ENCODE measurements around the gene MMP17.
"Not testable (repeated sequence)": the region's sequence is repeated elsewhere in the genome, so short reads cannot be mapped to it uniquely, and the experiment has no call there.

MMP17 gene

GRCh38 chr12:131867471-131867870 lies 39.3 kb downstream of the MMP17 start:
- DNase-seq, result no peak

- DNase-seq, result no peak
These were observed 39.9 kb downstream of the MMP17 start for GRCh38 chr12:131867891-131868675.

- DNase-seq, result no peak
These were observed 41.8 kb downstream of the MMP17 start for GRCh38 chr12:131869871-131870418.

GRCh38 chr12:131871677-131872076 lies 43.5 kb downstream of the MMP17 start:
- DNase-seq, result no peak

GRCh38 chr12:131872154-131873051 lies 44.2 kb downstream of the MMP17 start:
- DNase-seq, result no peak

- no peak for DNase-seq
These were observed 45.1 kb downstream of the MMP17 start for GRCh38 chr12:131873293-131873692.

GRCh38 chr12:131874972-131875371 lies 46.8 kb downstream of the MMP17 start:
- DNase-seq, result not testable (repeated sequence)

- not testable (repeated sequence) for DNase-seq
These were observed 49.0 kb downstream of the MMP17 start for GRCh38 chr12:131877216-131877615.

GRCh38 chr12:131878436-131878835 lies 50.2 kb downstream of the MMP17 start:
- not testable (repeated sequence) for DNase-seq

- DNase-seq, result no peak
These were observed 54.8 kb downstream of the MMP17 start for GRCh38 chr12:131882804-131883520.

- no peak for DNase-seq
These were observed 55.3 kb downstream of the MMP17 start for GRCh38 chr12:131883521-131883900.

GRCh38 chr12:131885076-131885475 lies 56.9 kb downstream of the MMP17 start:
- not testable (repeated sequence) for DNase-seq

- no peak for DNase-seq
These were observed 57.4 kb downstream of the MMP17 start for GRCh38 chr12:131885543-131886057.

- not testable (repeated sequence) for DNase-seq
These were observed 63.5 kb downstream of the MMP17 start for GRCh38 chr12:131891722-131892121.

- no peak for DNase-seq
These were observed 64.8 kb downstream of the MMP17 start for GRCh38 chr12:131892711-131893604.

- DNase-seq, result no peak
These were observed 65.6 kb downstream of the MMP17 start for GRCh38 chr12:131893605-131894312.

- peak; percentile 69 to 92 for DNase-seq
These were observed 66.2 kb downstream of the MMP17 start, which contains the start of gene ULK1 for GRCh38 chr12:131894313-131894860. Gene ULK1, plus strand, starts transcription at chr12:131894622. Its CDS starts 380 bp downstream, at chr12:131895002.

- DNase-seq, result no peak
These were observed 66.9 kb downstream of the MMP17 start for GRCh38 chr12:131894981-131895639.

- DNase-seq, result no peak
These were observed 67.5 kb downstream of the MMP17 start for GRCh38 chr12:131895640-131896079.

All from NCI-H446 (cell line).